NB4 (cell line): Measurements from ENCODE around the gene LBR.

Experiments
- DNase-seq: peaks from one replicate; pipeline ENCODE4 v3.0.0; 2010; ENCODE audit warnings: low read depth
- H3K4me3 ChIP-seq: one replicate; pipeline ENCODE4 v1.5.1; 2011; ENCODE audit warnings: mild to moderate bottlenecking, low read depth, low read length, moderate library complexity
- MYC ChIP-seq: IDR thresholded peaks from 2 replicates; pipeline ENCODE4 v1.6.1; 2011; ENCODE audit warnings: low read depth, low read length
- POLR2A ChIP-seq: IDR thresholded peaks from 2 replicates; pipeline ENCODE4 v1.6.1; 2011; ENCODE audit warnings: mild to moderate bottlenecking; ENCODE audit not compliant: insufficient read length; ENCODE audit errors: extremely low read depth
- TF ChIP-seq, protein P1 (sequence below): IDR thresholded peaks from 2 replicates; pipeline ENCODE4 v1.6.1; 2011; ENCODE audit warnings: low read depth, low read length
- TF ChIP-seq, protein P2 (sequence below): IDR thresholded peaks from one replicate; pipeline ENCODE4 v1.5.1; 2012; ENCODE audit warnings: low read depth, low read length

Gene LBR

DNA sequence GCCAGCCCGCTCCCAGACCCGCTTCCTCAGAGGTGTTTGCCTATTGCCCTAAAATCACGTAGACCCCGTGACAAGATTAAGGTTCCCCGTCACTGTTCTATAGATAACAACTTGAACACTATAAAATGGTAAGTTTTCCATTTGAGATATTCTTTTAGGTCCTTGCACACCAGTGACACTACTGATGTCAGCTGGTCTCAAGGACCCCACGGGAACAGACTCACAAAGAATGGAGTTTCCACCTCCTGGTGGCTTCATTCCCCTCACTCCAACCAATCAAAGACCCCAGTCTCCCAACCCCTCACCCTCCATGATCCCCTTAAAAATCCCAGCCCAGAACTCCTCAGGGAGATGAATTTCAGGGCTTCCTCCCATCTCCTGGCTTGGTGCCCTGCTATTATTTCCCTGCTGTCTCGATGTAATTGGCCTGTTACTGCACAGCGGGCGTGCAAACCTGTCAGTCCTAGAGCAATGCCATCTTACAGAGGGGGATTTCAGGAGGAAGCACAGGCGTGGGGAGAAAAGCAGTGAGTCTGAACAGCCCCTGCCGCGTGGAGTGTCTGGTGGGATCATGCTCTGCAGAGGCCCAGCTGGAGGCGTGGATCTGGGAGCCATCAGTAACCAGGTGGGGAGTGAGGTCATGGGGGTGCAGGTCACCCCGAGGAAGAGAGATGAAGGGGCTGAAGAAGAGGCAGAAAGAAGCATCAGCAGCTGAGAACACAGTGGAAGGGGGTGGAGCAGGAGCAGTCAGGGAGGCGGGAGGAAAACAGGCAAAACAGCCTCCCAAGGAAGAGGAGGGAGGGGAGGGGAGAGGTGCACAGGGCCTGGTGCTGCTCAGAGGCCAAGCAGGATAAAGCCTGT is 35.1 kb upstream of the LBR start:
- H3K4me3 ChIP-seq = no peak overlapping the region
- DNase-seq = no peak
- no peak for TF ChIP-seq MYC
- TF ChIP-seq, protein P1, sequence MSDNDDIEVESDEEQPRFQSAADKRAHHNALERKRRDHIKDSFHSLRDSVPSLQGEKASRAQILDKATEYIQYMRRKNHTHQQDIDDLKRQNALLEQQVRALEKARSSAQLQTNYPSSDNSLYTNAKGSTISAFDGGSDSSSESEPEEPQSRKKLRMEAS = no peak
- no peak for TF ChIP-seq POLR2A
- TF ChIP-seq, protein P2, sequence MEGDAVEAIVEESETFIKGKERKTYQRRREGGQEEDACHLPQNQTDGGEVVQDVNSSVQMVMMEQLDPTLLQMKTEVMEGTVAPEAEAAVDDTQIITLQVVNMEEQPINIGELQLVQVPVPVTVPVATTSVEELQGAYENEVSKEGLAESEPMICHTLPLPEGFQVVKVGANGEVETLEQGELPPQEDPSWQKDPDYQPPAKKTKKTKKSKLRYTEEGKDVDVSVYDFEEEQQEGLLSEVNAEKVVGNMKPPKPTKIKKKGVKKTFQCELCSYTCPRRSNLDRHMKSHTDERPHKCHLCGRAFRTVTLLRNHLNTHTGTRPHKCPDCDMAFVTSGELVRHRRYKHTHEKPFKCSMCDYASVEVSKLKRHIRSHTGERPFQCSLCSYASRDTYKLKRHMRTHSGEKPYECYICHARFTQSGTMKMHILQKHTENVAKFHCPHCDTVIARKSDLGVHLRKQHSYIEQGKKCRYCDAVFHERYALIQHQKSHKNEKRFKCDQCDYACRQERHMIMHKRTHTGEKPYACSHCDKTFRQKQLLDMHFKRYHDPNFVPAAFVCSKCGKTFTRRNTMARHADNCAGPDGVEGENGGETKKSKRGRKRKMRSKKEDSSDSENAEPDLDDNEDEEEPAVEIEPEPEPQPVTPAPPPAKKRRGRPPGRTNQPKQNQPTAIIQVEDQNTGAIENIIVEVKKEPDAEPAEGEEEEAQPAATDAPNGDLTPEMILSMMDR = no peak

DNA sequence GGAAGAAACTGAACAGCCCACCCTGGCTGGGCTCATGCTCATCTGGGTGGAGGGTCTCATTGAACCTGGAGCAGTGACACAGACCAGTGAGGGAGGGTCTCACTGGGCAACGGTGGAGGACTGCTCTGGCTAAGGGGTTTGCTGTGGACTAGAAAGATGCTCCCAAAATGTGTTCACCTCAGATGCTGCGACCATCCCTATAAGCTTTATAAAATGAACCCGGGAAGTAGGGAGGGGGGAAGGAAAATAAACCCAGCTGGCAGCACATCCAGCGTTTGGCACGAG is 34.5 kb upstream of the LBR start:
- no peak overlapping the region for H3K4me3 ChIP-seq
- no peak for DNase-seq
- no peak for TF ChIP-seq POLR2A
- TF ChIP-seq, protein P1 = no peak
- TF ChIP-seq, protein P2 = no peak
- TF ChIP-seq MYC = no peak

DNA sequence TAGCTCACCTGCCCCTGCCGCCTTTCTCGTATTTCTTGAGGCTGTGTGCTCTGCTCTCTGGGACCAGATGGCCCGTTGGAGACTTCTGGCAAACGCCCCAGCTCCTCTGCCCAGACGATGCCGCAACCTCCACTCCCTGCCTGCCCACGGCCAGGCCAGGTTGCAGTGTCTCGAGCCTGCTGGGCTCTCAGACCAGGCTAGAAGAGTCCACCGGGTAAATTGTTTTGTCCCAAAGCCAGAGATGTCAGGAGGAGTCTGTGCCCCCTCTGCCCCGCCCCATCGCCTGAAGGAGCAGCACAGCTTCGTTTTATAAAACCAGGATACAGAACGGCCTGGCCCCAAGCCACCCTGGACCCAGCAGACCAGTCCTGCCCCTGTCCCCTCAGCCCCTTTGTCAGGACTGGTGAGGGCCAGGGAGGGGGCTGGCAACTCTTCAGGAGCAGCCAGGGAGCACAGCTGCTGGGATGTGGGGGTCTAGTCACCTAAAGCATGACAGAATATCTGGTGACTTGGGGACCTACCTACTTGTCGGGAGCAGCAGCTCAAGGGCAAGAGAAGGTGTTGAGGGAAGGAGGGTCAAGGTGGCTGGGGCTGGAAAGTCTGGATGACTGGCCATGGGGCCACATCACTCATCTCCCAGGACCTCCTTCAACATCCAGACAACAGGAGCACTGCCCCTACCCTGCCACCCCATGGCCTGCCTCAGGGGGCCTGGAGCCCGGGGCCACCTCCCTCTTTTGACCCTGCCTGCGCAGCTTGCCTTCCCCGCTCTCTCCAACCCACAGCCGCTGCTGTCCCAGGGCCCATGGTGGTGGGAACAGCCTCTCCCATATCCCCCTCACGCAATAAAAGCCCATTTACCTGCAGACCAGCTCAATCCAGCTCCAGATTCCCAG is 33.9 kb upstream of the LBR start:
- H3K4me3 ChIP-seq = no peak overlapping the region
- TF ChIP-seq, protein P2 = no peak
- TF ChIP-seq MYC (no peak), POLR2A (no peak)
- TF ChIP-seq, protein P1 = no peak
- DNase-seq = no peak

DNA sequence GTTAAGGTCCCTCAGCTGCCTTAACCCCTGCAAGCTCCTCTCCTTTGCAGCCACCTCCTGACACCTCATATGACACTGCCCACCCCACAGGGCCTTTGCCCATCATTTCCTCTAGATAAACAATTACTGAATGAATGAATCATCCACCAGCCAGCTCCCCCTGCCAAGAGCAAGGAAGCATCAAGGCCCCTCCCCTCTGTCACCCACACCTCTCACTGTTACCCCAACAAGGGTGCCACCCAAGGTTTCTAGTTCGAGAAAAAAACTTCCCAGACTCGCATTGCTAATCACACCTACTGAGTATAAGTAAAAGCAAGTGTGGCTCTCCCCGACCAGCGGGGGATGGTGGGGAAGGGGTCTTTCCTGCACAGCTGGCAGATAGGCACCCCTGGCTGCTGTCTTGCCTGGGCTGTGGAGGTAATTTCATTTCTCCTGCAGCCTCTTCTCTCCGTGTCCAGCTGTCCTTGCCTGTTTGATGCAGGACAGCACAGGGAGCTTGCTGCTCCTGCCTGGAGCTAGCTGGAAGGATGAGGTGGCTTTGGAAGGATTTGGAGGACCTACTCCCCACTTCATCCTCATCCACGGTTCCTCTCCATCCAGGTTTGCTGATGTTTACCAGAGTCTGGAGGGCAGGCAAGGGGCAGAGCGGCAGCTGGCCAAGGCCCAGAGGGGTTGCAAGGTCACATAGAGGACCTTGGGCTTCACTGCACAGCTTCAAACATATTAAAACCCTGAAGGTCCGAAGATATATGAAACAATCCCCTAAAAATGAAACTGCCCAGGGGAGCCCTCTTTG is 33.1 kb upstream of the LBR start:
- TF ChIP-seq, protein P1 = no peak; the same call in 1 of the 2 replicates
- TF ChIP-seq, protein P2 = no peak
- TF ChIP-seq MYC (no peak), POLR2A (no peak)
- DNase-seq = peak; percentile 68

DNA sequence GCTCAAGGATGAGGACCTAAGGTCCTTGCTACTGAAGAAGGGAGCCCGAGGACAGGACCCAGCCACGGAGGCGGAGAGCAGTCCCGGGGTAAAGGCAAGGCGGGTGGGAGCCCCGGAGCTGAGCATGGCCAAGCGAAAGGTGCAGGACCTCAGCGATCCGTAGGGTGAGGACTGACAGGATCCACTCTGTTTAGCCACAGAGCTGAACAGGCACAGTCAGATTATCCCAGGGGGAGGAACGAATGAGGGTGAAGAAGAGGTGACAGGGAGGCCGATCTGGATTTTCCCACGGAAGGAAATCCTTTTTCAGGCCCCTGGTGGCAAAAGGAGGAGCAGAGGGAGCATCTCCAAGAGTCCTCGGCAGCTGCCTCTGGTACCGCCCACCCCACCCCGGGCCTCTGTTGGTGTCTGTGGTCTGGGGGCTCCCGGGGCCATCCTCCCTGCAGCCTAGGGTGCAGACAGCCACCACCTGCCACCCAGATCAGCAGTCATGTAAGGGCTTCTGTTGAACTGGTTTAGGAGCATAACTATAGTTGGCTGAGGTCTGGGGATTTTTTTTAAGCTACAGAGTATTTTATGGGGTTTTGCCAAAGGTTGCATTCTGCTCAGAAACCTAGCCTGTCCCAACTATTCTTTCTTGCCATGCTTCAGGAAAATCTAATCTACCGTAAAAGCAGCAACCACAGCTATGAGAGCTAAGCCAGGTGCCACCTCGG is 32.3 kb upstream of the LBR start:
- peak; percentile 25 for DNase-seq
- TF ChIP-seq POLR2A = no peak
- H3K4me3 ChIP-seq = no peak overlapping the region

More for the DNA sequence above, 33.1 kb upstream of the LBR start:
- H3K4me3 ChIP-seq = no peak overlapping the region
